ENCODE data around the gene PAEP.

GRCh38 chr9:135536216-135536615 lies 25.3 kb upstream of the PAEP start:
- TF ChIP-seq CTCF (IDR thresholded peaks at IDR 0.05) = no peak
- TF ChIP-seq POLR2A (IDR thresholded peaks at IDR 0.05) = no peak
- no peak for TF ChIP-seq POLR2AphosphoS5 (IDR thresholded peaks at IDR 0.05)

Data from breast epithelium (tissue), 3 donors.